HG02610 (cell line): ENCODE results near the gene DNAH17.

Source experiments
- ATAC-seq: cut with Tn5 transposase; IDR thresholded peaks from one replicate; pipeline ENCODE4 v1.9.1; 2021; ENCODE audit warnings: mild to moderate bottlenecking, moderate library complexity; ENCODE audit not compliant: unreplicated experiment

The DNAH17 gene

GRCh38 chr17:78418326-78419026 is 158.7 kb downstream of the DNAH17 start:
- no peak for ATAC-seq

GRCh38 chr17:78417531-78417909 is 159.7 kb downstream of the DNAH17 start:
- ATAC-seq, result no peak

GRCh38 chr17:78416791-78417530 is 160.2 kb downstream of the DNAH17 start:
- ATAC-seq, result no peak

- ATAC-seq, result no peak
Observed at GRCh38 chr17:78415821-78416711, 161.1 kb downstream of the DNAH17 start.

- ATAC-seq, result no peak
Observed at GRCh38 chr17:78414178-78415162, 162.7 kb downstream of the DNAH17 start.

GRCh38 chr17:78412403-78412802 is 164.8 kb downstream of the DNAH17 start:
- no peak for ATAC-seq

- ATAC-seq, result no peak
Observed at GRCh38 chr17:78411241-78411857, 165.8 kb downstream of the DNAH17 start.

- ATAC-seq, result no peak
Observed at GRCh38 chr17:78409191-78409928, 167.8 kb downstream of the DNAH17 start.

GRCh38 chr17:78408476-78409050 is 168.6 kb downstream of the DNAH17 start:
- no peak for ATAC-seq

- ATAC-seq, result no peak
Observed at GRCh38 chr17:78407387-78408000, 169.7 kb downstream of the DNAH17 start.

- no peak for ATAC-seq
Observed at GRCh38 chr17:78406920-78407319, 170.3 kb downstream of the DNAH17 start.

GRCh38 chr17:78406396-78406795 is 170.8 kb downstream of the DNAH17 start:
- no peak for ATAC-seq

GRCh38 chr17:78403822-78404221 is 173.4 kb downstream of the DNAH17 start:
- no peak for ATAC-seq

GRCh38 chr17:78401891-78402290 is 175.3 kb downstream of the DNAH17 start:
- ATAC-seq, result no peak

GRCh38 chr17:78401246-78401645 is 175.9 kb downstream of the DNAH17 start:
- no peak for ATAC-seq

GRCh38 chr17:78400581-78401240 is 176.5 kb downstream of the DNAH17 start:
- no peak for ATAC-seq

GRCh38 chr17:78399693-78400144 is 177.5 kb downstream of the DNAH17 start:
- no peak for ATAC-seq
